Smooth muscle cell (in vitro differentiated cells): ENCODE data around the gene CREG2. TPM values are rescaled to one million over a fixed set of nuclear protein-coding genes. Genes with fewer than 3 reads are reported as not detected.
A peak's percentile ranks its signal among the peaks of the same experiment; 100 is the strongest.

Source experiments
- DNase-seq: peaks from one replicate; lab custom pipeline; 2025; ENCODE audit not compliant: unreplicated experiment; lab: John Stamatoyannopoulos, UW
- H2AFZ ChIP-seq: fragments of 200-600 bp; sonication (generic); 2 replicates; pipeline ENCODE4 v1.6.0; 2016; ENCODE audit warnings: antibody characterized with exemption, low read depth, mild to moderate bottlenecking
- H3F3A ChIP-seq: fragments of 200-600 bp; sonication (generic); 2 replicates; pipeline ENCODE4 v1.6.0; 2017; ENCODE audit warnings: antibody characterized with exemption, low read depth
- H3K27ac ChIP-seq: fragments of 200-600 bp; sonication (generic); 2 replicates; pipeline ENCODE4 v1.5.1; 2016; ENCODE audit warnings: low read depth, mild to moderate bottlenecking
- H3K27me3 ChIP-seq: fragments of 200-600 bp; sonication (generic); 2 replicates; pipeline ENCODE4 v1.6.1; 2016; ENCODE audit warnings: low read depth, mild to moderate bottlenecking
- H3K36me3 ChIP-seq: fragments of 200-600 bp; sonication (generic); 2 replicates; pipeline ENCODE4 v1.5.1; 2016; ENCODE audit warnings: low read depth
- H3K4me1 ChIP-seq: fragments of 200-600 bp; sonication (generic); 2 replicates; pipeline ENCODE4 v1.5.1; 2016; ENCODE audit warnings: low read depth
- H3K4me2 ChIP-seq: fragments of 200-600 bp; sonication (generic); 2 replicates; pipeline ENCODE4 v1.6.0; 2016; ENCODE audit warnings: mild to moderate bottlenecking
- H3K4me3 ChIP-seq: fragments of 200-600 bp; sonication (generic); 2 replicates; pipeline ENCODE4 v1.5.1; 2016; ENCODE audit warnings: mild to moderate bottlenecking
- H3K79me2 ChIP-seq: fragments of 200-600 bp; sonication (generic); 2 replicates; pipeline ENCODE4 v1.6.0; 2016; ENCODE audit warnings: low read depth, mild to moderate bottlenecking
- H3K9ac ChIP-seq: fragments of 200-600 bp; sonication (generic); 2 replicates; pipeline ENCODE4 v1.6.0; 2016; ENCODE audit warnings: low read depth
- H3K9me3 ChIP-seq: fragments of 200-600 bp; sonication (generic); replicated peaks from 2 replicates; pipeline ENCODE4 v1.5.1; 2016; ENCODE audit warnings: low read depth
- H4K20me1 ChIP-seq: fragments of 200-600 bp; sonication (generic); 2 replicates; pipeline ENCODE4 v1.6.0; 2016; ENCODE audit warnings: low read depth
- WGBS: methylation state at CpG from one replicate; pipeline ENCODE4 v1.1.7; 2016; ENCODE audit warnings: low lambda C conversion rate; 5-methylcytosine and 5-hydroxymethylcytosine counted together
- polyA plus RNA-seq: library from polyadenylated mRNA; unstranded; fragments of >200 nt; fragmentation: Nextera tagmentation; extraction: Ambion mirVana; gene quantifications from 2 replicates; pipeline ENCODE4 v1.2.1, GENCODE V29; 2016
- total RNA-seq: library from RNA; depleted of rRNA; stranded (reverse); fragments of >200 nt; gene quantifications from 2 replicates; pipeline ENCODE4 v1.2.3, GENCODE V29; 2014
- TF ChIP-seq, protein P1 (sequence below): fragments of 200-600 bp; sonication (generic); IDR thresholded peaks from 2 replicates; pipeline ENCODE4 v1.5.1; 2017; ENCODE audit warnings: borderline replicate concordance, mild to moderate bottlenecking, antibody characterized with exemption; ENCODE audit not compliant: insufficient read depth, poor library complexity, severe bottlenecking

The CREG2 gene
- total and polyA plus RNA-seq, 2 experiments from 2014 or later: 0.62 to 1.2 TPM

DNA sequence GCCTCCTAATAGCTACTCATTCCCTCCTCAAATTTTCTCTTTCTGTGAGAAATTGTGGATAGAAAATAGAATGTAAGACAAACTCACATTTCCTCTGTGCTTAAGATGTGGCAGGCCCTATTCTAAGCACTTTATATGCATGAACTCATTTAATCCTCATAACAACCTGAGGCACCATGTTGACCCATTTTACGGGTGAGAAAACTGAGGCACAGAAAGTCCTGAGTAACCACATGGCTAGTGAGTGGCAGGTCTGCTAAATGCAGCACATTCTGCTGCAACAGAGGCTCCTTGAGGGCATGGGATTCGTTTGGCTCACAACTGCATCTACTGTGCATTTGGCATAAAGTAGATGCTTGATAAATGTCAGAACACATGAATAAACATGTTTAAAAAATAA lies 56.1 kb downstream of the CREG2 start:
- no peaks in the 10 kb centered on the region for H3K79me2 ChIP-seq
- no peak overlapping the region for H3K4me2 ChIP-seq
- no peak overlapping the region for H2AFZ ChIP-seq
- H3K4me3 ChIP-seq: no peak overlapping the region
- peaks cover 11% of the 10 kb centered on the region for H3K4me1 ChIP-seq
- WGBS: 95% methylated on average over 2 of the region's 2 CpGs
- H3K36me3 ChIP-seq: no peaks in the 10 kb centered on the region
- no peak overlapping the region for H3K9ac ChIP-seq
- no peaks in the 10 kb centered on the region for H3K9me3 ChIP-seq
- no peaks in the 10 kb centered on the region for H4K20me1 ChIP-seq
- H3K27me3 ChIP-seq: no peaks in the 10 kb centered on the region
- H3F3A ChIP-seq: no peaks in the 10 kb centered on the region
- no peak for DNase-seq
- H3K27ac ChIP-seq: no peak overlapping the region
- TF ChIP-seq, protein P1, sequence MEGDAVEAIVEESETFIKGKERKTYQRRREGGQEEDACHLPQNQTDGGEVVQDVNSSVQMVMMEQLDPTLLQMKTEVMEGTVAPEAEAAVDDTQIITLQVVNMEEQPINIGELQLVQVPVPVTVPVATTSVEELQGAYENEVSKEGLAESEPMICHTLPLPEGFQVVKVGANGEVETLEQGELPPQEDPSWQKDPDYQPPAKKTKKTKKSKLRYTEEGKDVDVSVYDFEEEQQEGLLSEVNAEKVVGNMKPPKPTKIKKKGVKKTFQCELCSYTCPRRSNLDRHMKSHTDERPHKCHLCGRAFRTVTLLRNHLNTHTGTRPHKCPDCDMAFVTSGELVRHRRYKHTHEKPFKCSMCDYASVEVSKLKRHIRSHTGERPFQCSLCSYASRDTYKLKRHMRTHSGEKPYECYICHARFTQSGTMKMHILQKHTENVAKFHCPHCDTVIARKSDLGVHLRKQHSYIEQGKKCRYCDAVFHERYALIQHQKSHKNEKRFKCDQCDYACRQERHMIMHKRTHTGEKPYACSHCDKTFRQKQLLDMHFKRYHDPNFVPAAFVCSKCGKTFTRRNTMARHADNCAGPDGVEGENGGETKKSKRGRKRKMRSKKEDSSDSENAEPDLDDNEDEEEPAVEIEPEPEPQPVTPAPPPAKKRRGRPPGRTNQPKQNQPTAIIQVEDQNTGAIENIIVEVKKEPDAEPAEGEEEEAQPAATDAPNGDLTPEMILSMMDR: no peak

DNA sequence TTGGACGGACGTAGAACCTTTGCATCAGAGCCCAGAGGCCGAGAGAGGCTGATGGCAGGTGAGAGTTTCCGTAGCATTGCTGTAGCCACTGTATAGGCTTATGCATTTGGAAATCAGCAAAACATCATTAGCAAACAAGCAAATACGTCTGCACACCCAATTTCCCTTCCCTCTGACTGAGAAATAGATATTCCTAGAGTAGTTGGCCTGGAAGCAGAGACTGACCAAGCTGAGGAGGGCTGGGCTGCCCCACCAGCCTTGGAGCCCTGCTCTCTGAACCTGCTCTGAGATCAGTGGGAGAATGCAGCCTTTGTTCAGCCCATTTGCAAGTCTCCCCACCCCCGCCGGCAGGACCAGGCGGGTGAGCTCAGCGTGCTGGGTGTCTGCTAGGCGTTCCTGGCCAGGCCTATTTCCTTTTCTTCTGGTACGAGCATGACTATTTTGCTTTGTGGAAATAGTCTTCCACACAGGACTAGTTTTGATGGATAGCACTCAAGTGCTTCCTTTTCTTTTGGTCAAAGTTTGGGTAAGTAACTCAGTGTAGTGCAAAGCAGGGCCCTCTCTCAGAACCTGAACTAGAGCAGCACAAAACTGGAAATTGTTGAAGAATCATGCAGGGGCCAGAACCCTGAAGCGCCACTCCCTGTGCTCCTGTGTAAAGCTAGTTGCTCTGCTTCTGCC lies 56.9 kb downstream of the CREG2 start:
- H3K4me1 ChIP-seq: peaks cover 11% of the 10 kb centered on the region
- no peaks in the 10 kb centered on the region for H4K20me1 ChIP-seq
- no peak overlapping the region for H3K9ac ChIP-seq
- H3K4me3 ChIP-seq: no peak overlapping the region
- WGBS: 38% methylated on average over 12 of the region's 12 CpGs
- H3K27ac ChIP-seq: peak overlapping the region; percentile 51
- peak overlapping the region; percentile 16 for H3K4me2 ChIP-seq
- H3F3A ChIP-seq: no peaks in the 10 kb centered on the region
- DNase-seq: no peak
- peak overlapping the region; percentile 70 for H2AFZ ChIP-seq
- no peaks in the 10 kb centered on the region for H3K36me3 ChIP-seq
- no peaks in the 10 kb centered on the region for H3K79me2 ChIP-seq
- H3K27me3 ChIP-seq: no peaks in the 10 kb centered on the region
- TF ChIP-seq, protein P1: no peak
- H3K9me3 ChIP-seq: peaks cover 3% of the 10 kb centered on the region

DNA sequence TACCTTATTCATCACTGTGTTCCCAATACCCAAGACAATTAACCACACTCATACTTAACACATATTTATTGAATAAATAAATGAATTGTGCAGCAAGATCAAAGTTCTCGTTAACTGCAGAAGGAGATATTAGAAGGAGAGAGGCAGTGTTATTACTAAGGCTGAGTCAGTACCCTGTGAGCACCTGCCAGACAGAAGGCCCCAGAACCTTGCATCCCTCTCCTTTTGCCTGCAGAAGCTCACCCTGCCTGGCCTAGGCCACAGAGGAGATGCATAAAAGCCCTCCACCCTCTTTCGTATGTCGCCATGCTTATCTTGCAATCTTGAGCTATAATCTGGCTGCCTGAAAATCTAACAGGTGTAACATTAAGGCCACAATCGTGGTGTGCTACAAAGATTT lies 58.3 kb downstream of the CREG2 start:
- no peaks in the 10 kb centered on the region for H3K27me3 ChIP-seq
- H3K4me1 ChIP-seq: peaks cover 11% of the 10 kb centered on the region
- H3K4me2 ChIP-seq: no peak overlapping the region
- no peaks in the 10 kb centered on the region for H3K36me3 ChIP-seq
- H2AFZ ChIP-seq: no peak overlapping the region
- peaks cover 5% of the 10 kb centered on the region for H3K9me3 ChIP-seq
- DNase-seq: no peak
- H3K4me3 ChIP-seq: no peak overlapping the region
- H3K9ac ChIP-seq: no peak overlapping the region
- TF ChIP-seq, protein P1: no peak
- no peaks in the 10 kb centered on the region for H3F3A ChIP-seq
- H4K20me1 ChIP-seq: no peaks in the 10 kb centered on the region
- H3K79me2 ChIP-seq: no peaks in the 10 kb centered on the region
- H3K27ac ChIP-seq: peak overlapping the region; percentile 64
- 67% methylated on average over 4 of the region's 4 CpGs for WGBS

DNA sequence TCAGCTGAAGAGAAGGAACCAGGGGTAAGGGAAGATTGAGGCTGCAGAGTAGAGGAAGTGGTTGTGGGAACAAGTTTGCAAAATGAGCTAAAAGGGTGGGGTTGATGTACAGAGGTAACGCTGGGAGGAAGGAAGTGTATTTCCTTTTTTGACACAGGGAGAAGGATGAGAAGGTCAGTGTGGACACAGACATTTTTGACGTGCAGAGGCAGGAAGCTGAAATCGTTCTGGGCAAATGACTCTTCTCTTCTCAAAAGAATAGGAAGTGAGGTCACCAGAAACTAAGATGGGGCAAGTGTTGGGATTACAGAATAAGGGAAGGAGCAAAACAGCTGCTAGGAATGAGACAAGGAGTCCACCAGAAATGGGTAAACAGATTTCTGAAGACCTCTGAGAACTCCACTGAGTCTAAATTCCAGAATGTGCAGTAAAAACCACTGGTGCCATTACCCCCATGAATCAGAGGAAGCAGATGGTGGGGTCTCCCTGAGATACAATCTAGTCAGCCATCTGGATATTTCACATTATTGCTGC lies 58.8 kb downstream of the CREG2 start:
- Histone ChIP-seq H4K20me1 (no peaks in the 10 kb centered on the region), H3K27me3 (no peaks in the 10 kb centered on the region), H2AFZ (peak overlapping the region; percentile 40), H3F3A (no peaks in the 10 kb centered on the region), H3K36me3 (no peaks in the 10 kb centered on the region), H3K9ac (no peak overlapping the region), H3K4me2 (peak overlapping the region; percentile 43), H3K27ac (peak overlapping the region; percentile 64), H3K4me3 (no peak overlapping the region), H3K4me1 (peaks cover 11% of the 10 kb centered on the region), H3K79me2 (no peaks in the 10 kb centered on the region), H3K9me3 (peaks cover 5% of the 10 kb centered on the region)
- TF ChIP-seq, protein P1: no peak
- DNase-seq: no peak
- 51% methylated on average over 3 of the region's 3 CpGs for WGBS
